Occipital lobe (tissue), 2 donors: ENCODE measurements around the gene MYOM1. TPM values are rescaled to one million over a fixed set of nuclear protein-coding genes. Genes with fewer than 3 reads are reported as not detected.
"Not testable (repeated sequence)": the region's sequence is repeated elsewhere in the genome, so short reads cannot be mapped to it uniquely, and the experiment has no call there.

ENCODE experiments used
- DNase-seq: peaks from one replicate; lab custom pipeline; 2025; lab: John Stamatoyannopoulos, UW
- total RNA-seq: library from RNA; depleted of rRNA; stranded (reverse); fragments of >200 nt; gene quantifications from one replicate; pipeline ENCODE4 v1.2.3, GENCODE V29; 2014

Gene MYOM1
- total RNA-seq, 1 donor from 2014 or later = 2.3 TPM

- DNase-seq = not testable (repeated sequence)
Measured at GRCh38 chr18:3220868-3221267, 1.1 kb upstream of the MYOM1 start.

DNA sequence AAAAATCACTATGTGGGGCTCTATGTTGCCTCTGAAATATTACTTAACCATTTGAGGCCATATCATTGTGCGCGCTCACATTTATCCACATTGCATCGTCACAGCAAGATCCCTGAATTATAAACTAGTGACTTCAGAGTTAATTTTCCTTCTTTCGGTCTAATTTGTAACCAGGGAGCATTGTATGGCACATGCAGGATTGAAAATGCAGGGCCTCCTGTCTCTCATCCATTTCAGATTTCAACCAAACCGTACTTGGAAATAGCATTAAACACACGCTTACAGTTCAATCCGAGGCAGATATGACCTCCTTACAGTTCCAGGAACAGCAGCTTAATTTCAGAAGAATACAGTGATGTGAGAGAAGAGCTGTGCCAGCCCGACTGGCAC, 532 bp downstream of the MYOM1 start:
- no peak for DNase-seq

DNA sequence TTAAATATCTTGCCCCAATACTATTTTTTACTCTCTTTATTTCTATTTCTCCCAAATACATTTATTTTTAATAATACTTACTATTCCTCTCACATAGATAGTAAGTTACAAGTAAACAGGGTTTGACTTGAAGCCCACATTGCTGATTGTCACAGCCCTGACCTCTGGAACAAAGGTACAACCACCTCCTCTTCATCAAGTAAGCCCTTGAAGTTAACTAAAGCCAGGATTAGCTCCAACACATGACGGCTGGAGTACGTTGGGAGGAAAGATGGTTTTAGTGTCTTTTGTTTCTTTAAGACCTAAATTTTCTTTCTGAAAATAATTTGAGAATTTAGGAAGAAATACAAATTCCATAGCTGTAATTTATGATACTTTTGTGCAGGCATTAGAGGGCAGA, 949 bp downstream of the MYOM1 start:
- no peak for DNase-seq

DNA sequence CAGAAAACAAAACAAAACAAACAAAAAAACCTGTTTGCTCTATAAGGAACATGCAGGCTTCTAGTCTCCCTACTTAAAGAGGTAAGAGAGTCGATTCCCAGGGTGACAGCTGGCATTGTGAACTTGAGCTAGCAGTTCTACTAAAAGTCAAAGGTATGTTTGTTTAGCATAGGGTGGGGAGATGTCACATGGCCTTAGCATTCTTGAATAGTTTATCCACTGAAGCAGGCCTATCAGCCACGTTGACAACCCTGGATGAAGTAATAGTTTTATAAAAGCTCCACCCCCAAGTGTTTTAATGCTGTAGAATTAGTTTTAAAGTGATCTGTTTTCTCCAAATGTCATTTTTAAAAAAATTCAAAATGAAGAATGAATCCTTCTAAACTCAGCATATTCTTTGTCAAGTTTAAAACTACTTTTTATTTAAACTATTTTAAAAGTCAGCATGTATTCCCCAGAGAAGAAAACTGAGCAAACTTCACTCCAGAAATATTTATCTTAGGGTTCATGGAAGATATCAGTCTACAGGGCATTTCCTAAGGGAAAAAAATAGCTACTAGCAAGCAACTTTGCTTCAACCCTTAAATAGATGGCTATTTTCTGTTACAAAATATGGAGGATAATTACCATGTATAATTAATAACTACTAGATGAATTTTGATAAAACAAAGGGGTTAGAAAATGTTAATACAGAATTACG, 1.7 kb downstream of the MYOM1 start:
- DNase-seq = no peak

- DNase-seq = no peak
Measured at GRCh38 chr18:3216987-3217386, 2.8 kb downstream of the MYOM1 start.

DNA sequence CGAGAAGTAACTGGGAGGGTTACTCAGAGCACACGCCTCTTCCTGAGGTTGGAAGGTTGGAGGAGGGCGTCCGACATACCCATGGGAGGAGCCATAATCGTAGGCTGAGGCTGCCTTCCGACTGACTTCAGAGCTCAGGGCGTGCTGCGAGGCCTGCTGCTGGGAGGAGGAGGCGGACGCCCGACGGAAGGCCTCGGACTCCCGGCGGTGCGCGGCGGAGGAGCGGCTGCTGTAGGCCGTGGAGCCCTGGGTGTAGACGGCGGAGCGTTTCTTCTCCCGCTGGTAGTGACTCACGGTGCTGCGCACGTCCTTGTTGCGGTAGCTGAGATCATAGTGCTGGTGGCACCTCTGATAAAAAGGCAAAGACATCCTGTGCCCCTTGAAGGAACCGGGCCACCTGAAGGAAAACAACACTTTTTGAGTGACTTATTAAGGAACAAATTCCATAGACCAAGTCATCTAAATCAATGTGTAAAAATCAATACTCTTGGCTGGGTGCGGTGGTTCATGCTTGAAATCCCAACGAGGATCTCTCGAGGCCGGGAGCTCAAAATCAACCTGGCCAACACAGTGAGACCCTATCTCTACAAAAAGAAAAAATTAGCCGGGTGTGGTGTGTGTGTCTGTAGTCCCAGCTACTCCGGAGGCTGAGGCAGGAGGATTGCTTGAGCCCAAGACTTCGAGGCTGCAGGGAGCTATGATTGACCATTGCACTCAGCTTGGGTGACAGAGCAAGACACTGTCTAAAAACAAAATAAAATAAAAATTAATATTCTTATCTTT, 4.7 kb downstream of the MYOM1 start:
- no peak for DNase-seq

GRCh38 chr18:3213300-3214059, 6.3 kb downstream of the MYOM1 start:
- DNase-seq = no peak

GRCh38 chr18:3212657-3213056, 7.1 kb downstream of the MYOM1 start:
- no peak for DNase-seq

- no peak for DNase-seq
Measured at GRCh38 chr18:3211236-3211992, 8.4 kb downstream of the MYOM1 start.

DNA sequence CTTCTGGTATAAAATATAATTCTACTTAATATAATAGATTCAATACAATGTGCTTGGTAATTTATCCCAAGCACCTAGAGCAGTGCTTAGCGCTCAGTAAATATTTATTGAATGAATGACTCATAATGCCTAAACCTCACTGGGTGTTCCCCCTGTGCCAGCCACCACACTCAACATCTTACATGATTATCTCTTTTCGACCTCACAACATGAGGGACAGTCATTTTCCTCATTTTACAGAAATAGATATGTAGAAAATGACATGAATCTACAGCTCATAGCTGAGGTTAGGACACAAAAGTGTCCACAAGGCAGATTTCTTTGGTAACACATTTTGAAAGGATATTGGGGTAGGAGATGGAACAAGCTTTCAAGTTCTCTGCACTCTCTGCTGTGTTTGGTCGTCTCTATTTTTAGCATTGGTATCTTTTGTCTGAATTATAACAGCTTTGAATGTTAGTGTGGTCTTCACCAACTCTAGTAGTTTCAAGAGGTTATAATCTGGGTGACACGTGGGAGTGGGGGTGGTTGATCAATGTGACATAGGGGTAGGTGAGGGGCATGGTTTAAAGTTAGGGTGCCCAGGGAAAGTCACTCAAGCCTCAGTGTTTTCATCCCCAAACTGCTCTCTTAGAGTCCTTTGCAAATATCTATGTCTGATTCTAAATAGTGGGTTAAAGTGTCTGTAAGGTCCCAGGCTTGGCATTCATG, 9.8 kb downstream of the MYOM1 start:
- no peak for DNase-seq

- DNase-seq = no peak
Measured at GRCh38 chr18:3207565-3207964, 12.2 kb downstream of the MYOM1 start.

DNA sequence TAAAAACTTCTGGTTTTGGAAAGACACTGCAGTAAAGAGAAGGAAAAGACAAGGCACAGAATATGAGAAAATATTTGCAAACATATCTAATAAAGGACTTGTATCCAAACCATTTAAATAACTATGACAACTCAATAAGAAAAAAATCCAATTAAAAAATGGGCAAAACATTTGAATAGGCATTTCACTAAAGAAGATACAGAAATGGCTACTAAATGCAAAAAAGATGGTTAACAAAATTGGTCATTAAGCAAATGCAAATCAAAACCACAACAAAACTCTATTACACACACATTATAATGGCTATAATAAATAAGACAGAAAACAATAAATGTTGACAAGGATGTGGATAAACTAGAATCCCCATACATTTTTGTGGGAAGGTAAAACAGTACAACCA, 14.5 kb downstream of the MYOM1 start:
- DNase-seq = no peak

- DNase-seq = no peak
Measured at GRCh38 chr18:3199942-3200645, 19.7 kb downstream of the MYOM1 start.

- not testable (repeated sequence) for DNase-seq
Measured at GRCh38 chr18:3198260-3198860, 21.4 kb downstream of the MYOM1 start.

DNA sequence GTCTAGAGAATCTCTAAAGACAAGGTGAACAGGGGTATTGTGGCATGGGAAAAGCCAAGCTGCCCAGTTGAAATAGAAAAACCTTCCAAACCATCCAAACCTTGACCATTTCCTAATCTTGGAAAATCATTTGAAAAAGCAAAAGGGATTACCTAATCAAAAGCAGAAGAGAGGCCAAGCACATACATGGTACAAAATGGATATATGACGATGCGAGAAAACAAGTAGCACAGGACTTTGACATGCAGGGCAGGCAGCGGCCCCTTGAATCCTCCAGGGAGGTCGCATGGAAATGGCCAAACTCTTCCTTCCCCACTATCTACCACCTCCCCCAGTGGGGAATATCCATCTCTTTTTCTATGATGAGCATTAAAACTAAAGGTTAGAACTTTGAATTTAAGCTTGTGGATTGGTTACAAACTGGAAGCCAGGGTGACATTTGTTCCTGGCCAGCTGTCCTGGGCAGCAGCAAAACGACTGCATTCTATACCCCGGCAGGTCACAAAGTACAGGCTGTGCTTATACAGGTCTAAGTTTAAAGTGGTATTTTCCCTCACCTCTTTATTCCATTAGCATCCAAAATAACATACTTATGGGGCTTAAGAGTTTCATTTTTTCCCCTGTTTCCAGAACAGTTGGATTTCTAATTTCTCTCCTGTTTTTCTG, 24.7 kb downstream of the MYOM1 start:
- no peak for DNase-seq

GRCh38 chr18:3193331-3193730, 26.4 kb downstream of the MYOM1 start:
- no peak for DNase-seq

- no peak for DNase-seq
Measured at GRCh38 chr18:3192752-3193151, 27.0 kb downstream of the MYOM1 start.

DNA sequence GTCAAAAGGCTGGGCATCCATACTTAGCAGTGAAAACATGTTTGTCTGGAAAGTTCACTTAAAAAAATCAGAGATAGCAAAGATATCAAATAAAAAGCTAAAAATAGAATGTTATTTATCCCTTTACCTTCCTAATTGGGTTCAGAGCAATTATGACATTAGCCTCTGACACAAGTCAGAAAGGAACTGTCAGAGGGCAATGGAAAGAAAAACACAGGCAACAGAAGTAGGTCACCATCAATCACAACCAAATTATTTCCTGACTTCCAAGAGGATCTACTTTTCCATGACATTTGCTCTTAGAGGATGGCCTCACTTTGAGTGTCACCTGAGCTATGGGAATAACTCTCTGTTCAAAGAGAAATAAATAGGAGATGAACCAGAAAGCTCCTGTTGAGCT, 27.5 kb downstream of the MYOM1 start:
- no peak for DNase-seq

DNA sequence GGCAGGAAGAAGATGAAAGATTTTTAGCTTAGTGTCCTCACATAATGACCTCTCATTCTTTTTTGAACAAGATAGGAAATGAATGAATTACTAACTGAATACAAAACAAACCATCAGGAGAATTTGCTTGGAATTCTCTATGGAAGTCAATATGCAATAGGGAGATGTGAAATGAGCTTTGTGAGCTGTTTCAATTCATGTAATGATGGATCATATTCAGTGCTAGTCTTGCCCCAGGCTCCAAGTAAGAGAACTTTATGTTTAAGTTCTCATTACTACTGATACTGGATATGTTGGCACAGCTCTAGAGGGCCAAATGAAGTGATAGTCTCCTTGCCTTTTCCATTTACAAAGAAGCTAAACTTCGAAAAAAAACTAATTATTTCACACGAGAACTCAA, 29.2 kb downstream of the MYOM1 start:
- no peak for DNase-seq
